Measurements from ENCODE around the gene MRPL14. TPM values are rescaled to one million over a fixed set of nuclear protein-coding genes. Genes with fewer than 3 reads are reported as not detected.
"Not testable (repeated sequence)": the region's sequence is repeated elsewhere in the genome, so short reads cannot be mapped to it uniquely, and the experiment has no call there.

MRPL14 gene
- total and polyA plus RNA-seq, 4 donors = 70.8 to 219 (median 101) TPM

- WGBS, 2 donors = 35 to 37% methylated on average over 3 of the region's 3 CpGs
- Histone ChIP-seq H3K9ac (ENCODE audit: insufficient read depth in 1 of 2, low read length in 2 of 2) (no peak overlapping the region), H3K9me3 (ENCODE audit: control insufficient read depth in 4 of 4, insufficient read depth in 3 of 4, low read length in 3 of 4) (no peaks in the 10 kb centered on the region), H3K36me3 (ENCODE audit: control insufficient read depth in 4 of 4, insufficient read depth in 4 of 4, low read length in 4 of 4) (peaks cover 0 to 12% (median 2%) of the 10 kb centered on the region in 4 donors), H3K4me1 (ENCODE audit: control insufficient read depth in 5 of 5, insufficient read depth in 5 of 5, low read length in 5 of 5) (peaks cover 0 to 3% (median 0%) of the 10 kb centered on the region in 5 donors), H3K4me3 (no peak overlapping the region), H3K27me3 (ENCODE audit: control insufficient read depth in 3 of 3, insufficient read depth in 3 of 3, low read length in 2 of 3) (no peaks in the 10 kb centered on the region), H3K27ac (ENCODE audit: low read depth in 1 of 2, low read length in 1 of 2) (peak overlapping the region in 1 of 2 donors; percentile 71)
- DNase-seq = peak; percentile 73 to 82 (median 79)
- TF ChIP-seq CTCF (IDR thresholded peaks at IDR 0.05; ENCODE audit: control extremely low read depth, extremely low read depth) = peak; percentile 90
- ATAC-seq (ENCODE audit: insufficient read depth, low FRiP score) = peak; percentile 54
Measured at GRCh38 chr6:44096612-44097011, 30.6 kb downstream of the MRPL14 start.

- H3K36me3 ChIP-seq (ENCODE audit: control insufficient read depth in 4 of 4, insufficient read depth in 4 of 4, low read length in 4 of 4); H3K4me3 ChIP-seq; H3K9me3 ChIP-seq (ENCODE audit: control insufficient read depth in 4 of 4, insufficient read depth in 3 of 4, low read length in 3 of 4); H3K27me3 ChIP-seq (ENCODE audit: control insufficient read depth in 3 of 3, insufficient read depth in 3 of 3, low read length in 2 of 3); H3K27ac ChIP-seq (ENCODE audit: low read depth in 1 of 2, low read length in 1 of 2); H3K9ac ChIP-seq (ENCODE audit: insufficient read depth in 1 of 2, low read length in 2 of 2); H3K4me1 ChIP-seq (ENCODE audit: control insufficient read depth in 5 of 5, insufficient read depth in 5 of 5, low read length in 5 of 5); ATAC-seq (ENCODE audit: insufficient read depth, low FRiP score); DNase-seq: not testable (repeated sequence)
- 86% methylated on average over 6 of the region's 6 CpGs for WGBS, 2 donors
Measured at GRCh38 chr6:44095243-44095623, 32.0 kb downstream of the MRPL14 start.

DNA sequence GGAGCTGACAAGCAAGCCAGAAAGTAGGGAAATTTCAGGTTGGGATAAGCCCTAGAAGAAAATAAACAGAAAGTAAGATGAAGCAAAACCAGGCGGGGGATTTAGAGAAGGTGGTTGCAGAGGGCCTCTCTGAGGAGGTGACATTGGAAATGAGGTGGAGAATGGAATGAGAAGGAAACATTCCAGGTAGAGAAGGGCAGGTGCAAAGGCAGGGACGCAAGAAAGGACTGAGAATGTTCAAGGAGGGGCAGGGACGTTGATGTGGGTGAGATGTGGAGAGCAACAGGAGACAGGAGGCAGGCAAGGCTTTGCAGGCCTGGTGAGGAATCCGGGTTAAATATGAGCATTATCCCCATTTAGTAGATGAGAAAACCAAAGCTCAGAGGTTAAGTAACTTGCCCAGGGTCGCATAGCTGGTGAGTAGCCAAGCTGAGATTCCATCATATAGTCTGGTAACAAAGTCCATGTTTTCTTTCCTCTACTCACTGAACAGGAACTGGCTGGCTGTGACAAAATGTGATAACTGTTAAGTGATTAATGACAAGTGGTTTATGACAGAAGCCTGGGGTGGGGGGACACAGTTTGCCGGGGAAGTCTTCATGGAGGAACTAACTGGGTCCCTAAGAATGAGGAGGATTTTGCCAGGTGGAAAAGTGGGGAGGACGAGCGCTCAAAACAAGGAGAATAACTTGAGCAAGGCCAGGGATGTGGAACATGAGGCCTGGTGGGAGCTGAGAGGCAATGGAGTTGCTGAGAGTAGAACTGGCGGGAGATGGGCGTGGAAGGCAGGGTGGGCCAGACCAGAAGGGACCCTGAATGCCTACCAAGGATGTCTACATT, 32.6 kb downstream of the MRPL14 start:
- Histone ChIP-seq H3K4me3 (no peak overlapping the region), H3K27me3 (ENCODE audit: control insufficient read depth in 3 of 3, insufficient read depth in 3 of 3, low read length in 2 of 3) (no peaks in the 10 kb centered on the region), H3K9ac (ENCODE audit: insufficient read depth in 1 of 2, low read length in 2 of 2) (no peak overlapping the region), H3K9me3 (ENCODE audit: control insufficient read depth in 4 of 4, insufficient read depth in 3 of 4, low read length in 3 of 4) (no peaks in the 10 kb centered on the region), H3K36me3 (ENCODE audit: control insufficient read depth in 4 of 4, insufficient read depth in 4 of 4, low read length in 4 of 4) (peaks cover 0 to 5% (median under 1%) of the 10 kb centered on the region in 4 donors), H3K4me1 (ENCODE audit: control insufficient read depth in 5 of 5, insufficient read depth in 5 of 5, low read length in 5 of 5) (peaks cover 0 to 3% (median 0%) of the 10 kb centered on the region in 5 donors), H3K27ac (ENCODE audit: low read depth in 1 of 2, low read length in 1 of 2) (no peak overlapping the region)
- WGBS, 2 donors = 82 to 83% methylated on average over 10 of the region's 10 CpGs
- ATAC-seq (ENCODE audit: insufficient read depth, low FRiP score) (no peak), DNase-seq (no peak)
- no peak for TF ChIP-seq CTCF (IDR thresholded peaks at IDR 0.05; ENCODE audit: control extremely low read depth, extremely low read depth)

DNA sequence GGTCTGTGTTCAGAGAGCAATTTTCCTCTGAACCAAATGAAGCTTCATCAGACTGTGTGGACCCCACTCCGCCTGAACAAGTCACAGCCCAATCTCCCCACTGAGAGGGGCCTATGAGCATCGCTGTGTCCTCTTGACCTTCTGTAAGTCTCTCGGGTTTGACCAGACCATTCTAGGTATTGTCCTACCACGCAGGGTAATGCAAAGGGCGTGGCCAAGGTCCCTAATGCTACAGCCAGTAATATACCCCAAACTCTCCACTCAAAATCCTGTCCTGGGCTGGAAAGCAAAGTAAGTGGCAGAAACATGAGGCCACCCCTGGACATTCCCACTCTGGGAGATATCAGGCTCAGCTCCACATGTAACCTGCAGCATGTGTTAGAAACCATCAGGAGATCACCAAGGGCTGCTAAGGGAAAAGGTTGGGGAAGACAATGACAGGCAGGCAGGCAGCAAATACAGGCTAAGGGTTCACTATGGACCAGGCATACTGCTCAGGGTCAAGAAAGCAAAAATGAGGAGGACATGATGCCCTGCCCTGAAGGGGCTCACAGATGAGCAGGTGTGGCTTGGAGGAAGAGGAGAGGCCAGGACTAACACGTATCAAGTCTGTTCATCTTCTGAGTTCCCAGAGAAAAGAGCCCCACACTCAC, 33.4 kb downstream of the MRPL14 start:
- no peak for TF ChIP-seq CTCF (IDR thresholded peaks at IDR 0.05; ENCODE audit: control extremely low read depth, extremely low read depth)
- ATAC-seq (ENCODE audit: insufficient read depth, low FRiP score) = no peak
- Histone ChIP-seq H3K27me3 (ENCODE audit: control insufficient read depth in 3 of 3, insufficient read depth in 3 of 3, low read length in 2 of 3) (no peaks in the 10 kb centered on the region), H3K27ac (ENCODE audit: low read depth in 1 of 2, low read length in 1 of 2) (no peak overlapping the region), H3K9ac (ENCODE audit: insufficient read depth in 1 of 2, low read length in 2 of 2) (no peak overlapping the region), H3K9me3 (ENCODE audit: control insufficient read depth in 4 of 4, insufficient read depth in 3 of 4, low read length in 3 of 4) (no peaks in the 10 kb centered on the region), H3K4me1 (ENCODE audit: control insufficient read depth in 5 of 5, insufficient read depth in 5 of 5, low read length in 5 of 5) (peaks cover 0 to 3% (median 0%) of the 10 kb centered on the region in 5 donors), H3K4me3 (no peak overlapping the region), H3K36me3 (ENCODE audit: control insufficient read depth in 4 of 4, insufficient read depth in 4 of 4, low read length in 4 of 4) (peaks cover 0 to 9% (median 0%) of the 10 kb centered on the region in 4 donors)
- DNase-seq = no peak
- 94 to 95% methylated on average over 6 of the region's 6 CpGs for WGBS, 2 donors

Measured in lung (tissue), 12 donors.